Cardiac muscle cell (in vitro differentiated cells and primary cell): Measurements from ENCODE around the gene RCBTB2. TPM values are rescaled to one million over a fixed set of nuclear protein-coding genes. Genes with fewer than 3 reads are reported as not detected.
"Not testable (repeated sequence)": the region's sequence is repeated elsewhere in the genome, so short reads cannot be mapped to it uniquely, and the experiment has no call there.

Experiments used
- DNase-seq, 2 donors: peaks; one replicate each; pipeline versions ENCODE4 v3.0.0 to v3.0.0-alpha.2; 2010 to 2017; ENCODE audit warnings: low read depth in 1 of 2, low spot score in 1 of 2
- H3K27ac ChIP-seq: fragments of 200-600 bp; sonication (generic); 2 replicates; pipeline ENCODE4 v1.5.1; 2016
- H3K27me3 ChIP-seq: fragments of 200-600 bp; sonication (generic); 2 replicates; pipeline ENCODE4 v1.6.0; 2016; ENCODE audit warnings: control low read depth
- H3K36me3 ChIP-seq: fragments of 200-600 bp; sonication (generic); 2 replicates; pipeline ENCODE4 v1.5.1; 2016; ENCODE audit warnings: control low read depth
- H3K4me1 ChIP-seq: fragments of 200-600 bp; sonication (generic); 2 replicates; pipeline ENCODE4 v1.8.1; 2017; ENCODE audit warnings: low read depth, mild to moderate bottlenecking, mixed run types
- H3K4me3 ChIP-seq: fragments of 200-600 bp; sonication (generic); 2 replicates; pipeline ENCODE4 v1.5.1; 2016; ENCODE audit warnings: mild to moderate bottlenecking
- H3K9me3 ChIP-seq: fragments of 200-600 bp; sonication (generic); 2 replicates; pipeline ENCODE4 v1.5.1; 2017; ENCODE audit warnings: low read depth, mild to moderate bottlenecking, control low read depth
- CTCF ChIP-seq: IDR thresholded peaks from 2 replicates; pipeline ENCODE4 v1.5.1; 2012; ENCODE audit warnings: low read depth, mild to moderate bottlenecking, low read length
- polyA plus RNA-seq: library from polyadenylated mRNA; unstranded; fragments of >200 nt; fragmentation: Nextera tagmentation; extraction: Ambion mirVana; gene quantifications from 2 replicates; pipeline ENCODE4 v1.2.1, GENCODE V29; 2016
- total RNA-seq: library from RNA; depleted of rRNA; stranded (reverse); fragments of >200 nt; gene quantifications from 2 replicates; pipeline ENCODE4 v1.2.3, GENCODE V29; 2016

Gene RCBTB2
- total and polyA plus RNA-seq, 2 experiments from 2014 or later, result 10.0 to 15.4 TPM

GRCh38 chr13:48476686-48477085 lies 56.2 kb downstream of the RCBTB2 start:
- Histone ChIP-seq H3K4me3 (no peak overlapping the region), H3K36me3 (peaks cover 13% of the 10 kb centered on the region), H3K27me3 (no peaks in the 10 kb centered on the region), H3K4me1 (no peaks in the 10 kb centered on the region), H3K27ac (no peak overlapping the region), H3K9me3 (no peaks in the 10 kb centered on the region)
- no peak for DNase-seq
- TF ChIP-seq CTCF, result no peak

- no peaks in the 10 kb centered on the region for H3K9me3 ChIP-seq
- no peaks in the 10 kb centered on the region for H3K4me1 ChIP-seq
- H3K36me3 ChIP-seq, result peaks cover 13% of the 10 kb centered on the region
- DNase-seq, result no peak
- no peak overlapping the region for H3K4me3 ChIP-seq
- no peak for TF ChIP-seq CTCF
- no peaks in the 10 kb centered on the region for H3K27me3 ChIP-seq
- no peak overlapping the region for H3K27ac ChIP-seq
These were observed 56.7 kb downstream of the RCBTB2 start for GRCh38 chr13:48476215-48476614.

GRCh38 chr13:48475230-48475629 lies 57.6 kb downstream of the RCBTB2 start:
- H3K4me1 ChIP-seq, result no peaks in the 10 kb centered on the region
- no peak overlapping the region for H3K4me3 ChIP-seq
- peaks cover 13% of the 10 kb centered on the region for H3K36me3 ChIP-seq
- H3K27me3 ChIP-seq, result no peaks in the 10 kb centered on the region
- no peak for DNase-seq
- H3K27ac ChIP-seq, result no peak overlapping the region
- TF ChIP-seq CTCF, result no peak
- H3K9me3 ChIP-seq, result no peaks in the 10 kb centered on the region

GRCh38 chr13:48457578-48458242 lies 75.2 kb downstream of the RCBTB2 start:
- Histone ChIP-seq H3K4me3 (no peak overlapping the region), H3K27me3 (no peaks in the 10 kb centered on the region), H3K4me1 (no peaks in the 10 kb centered on the region), H3K9me3 (no peaks in the 10 kb centered on the region), H3K36me3 (peaks cover 14% of the 10 kb centered on the region), H3K27ac (no peak overlapping the region)
- DNase-seq, result no peak
- no peak for TF ChIP-seq CTCF

- TF ChIP-seq CTCF, result no peak
- H3K27me3 ChIP-seq, result no peaks in the 10 kb centered on the region
- no peak overlapping the region for H3K27ac ChIP-seq
- no peak overlapping the region for H3K4me3 ChIP-seq
- no peak for DNase-seq
- H3K4me1 ChIP-seq, result no peaks in the 10 kb centered on the region
- no peaks in the 10 kb centered on the region for H3K9me3 ChIP-seq
- H3K36me3 ChIP-seq, result peaks cover 14% of the 10 kb centered on the region
These were observed 76.3 kb downstream of the RCBTB2 start for GRCh38 chr13:48456546-48456945.

GRCh38 chr13:48451196-48451595 lies 81.7 kb downstream of the RCBTB2 start:
- not testable (repeated sequence) for H3K4me3 ChIP-seq, H3K27ac ChIP-seq, H3K27me3 ChIP-seq, H3K9me3 ChIP-seq, H3K36me3 ChIP-seq, H3K4me1 ChIP-seq
- peak in 1 of 2 donors; percentile 22 for DNase-seq
